Astrocyte (in vitro differentiated cells and primary cell): ENCODE measurements around the gene ZCCHC8. TPM values are rescaled to one million over a fixed set of nuclear protein-coding genes. Genes with fewer than 3 reads are reported as not detected.

Source experiments
- DNase-seq: peaks from one replicate; pipeline ENCODE4 v3.0.0-alpha.2; 2010; ENCODE audit warnings: low read depth
- FAIRE-seq: peaks from 2 replicates; lab custom pipeline; 2011; peaks lifted over from hg19 to GRCh38; lab: Jason Lieb, UNC
- H2AFZ ChIP-seq: 2 replicates; pipeline ENCODE4 v1.6.0; 2012; ENCODE audit warnings: low read depth, low read length, inconsistent platforms
- H3K27ac ChIP-seq: 2 replicates; pipeline ENCODE4 v1.5.1; 2011; ENCODE audit warnings: low read depth, low read length, inconsistent platforms
- H3K27me3 ChIP-seq: 2 replicates; pipeline ENCODE4 v1.6.0; 2011; ENCODE audit warnings: low read length, inconsistent platforms; ENCODE audit not compliant: insufficient read depth
- H3K36me3 ChIP-seq: 2 replicates; pipeline ENCODE4 v1.5.1; 2011; ENCODE audit warnings: low read length, inconsistent platforms; ENCODE audit not compliant: insufficient read depth
- H3K4me1 ChIP-seq: 2 replicates; pipeline ENCODE4 v1.5.1; 2011; ENCODE audit warnings: low read length, inconsistent platforms; ENCODE audit not compliant: insufficient read depth
- H3K4me2 ChIP-seq: 2 replicates; pipeline ENCODE4 v1.6.0; 2012; ENCODE audit warnings: low read length, inconsistent platforms
- H3K4me3 ChIP-seq: 2 replicates; pipeline ENCODE4 v1.5.1; 2011; ENCODE audit warnings: low read depth, mild to moderate bottlenecking, low read length, inconsistent platforms; ENCODE audit not compliant: insufficient read depth
- H3K79me2 ChIP-seq: 2 replicates; pipeline ENCODE4 v1.6.0; 2012; ENCODE audit warnings: mild to moderate bottlenecking, low read length, inconsistent platforms; ENCODE audit not compliant: insufficient read depth
- H3K9ac ChIP-seq: 2 replicates; pipeline ENCODE4 v1.6.0; 2012; ENCODE audit warnings: mild to moderate bottlenecking, low read length, inconsistent platforms
- H3K9me3 ChIP-seq: 2 replicates; pipeline ENCODE4 v1.5.1; 2012; ENCODE audit warnings: low read depth, mild to moderate bottlenecking, low read length, inconsistent platforms; ENCODE audit not compliant: insufficient read depth
- H4K20me1 ChIP-seq: 2 replicates; pipeline ENCODE4 v1.6.0; 2012; ENCODE audit warnings: low read length, inconsistent platforms; ENCODE audit not compliant: insufficient read depth
- H3K27ac Mint-ChIP-seq: one replicate; pipeline ENCODE4 v1.8.0; 2021; ENCODE audit warnings: mild to moderate bottlenecking, mixed read lengths; ENCODE audit not compliant: unreplicated experiment
- H3K27me3 Mint-ChIP-seq: one replicate; pipeline ENCODE4 v1.8.0; 2021; ENCODE audit warnings: low read depth, mixed read lengths; ENCODE audit not compliant: unreplicated experiment
- H3K36me3 Mint-ChIP-seq: one replicate; pipeline ENCODE4 v1.8.0; 2021; ENCODE audit warnings: low read depth, mixed read lengths; ENCODE audit not compliant: unreplicated experiment
- H3K4me1 Mint-ChIP-seq: one replicate; pipeline ENCODE4 v1.8.0; 2021; ENCODE audit warnings: low read depth, mixed read lengths; ENCODE audit not compliant: unreplicated experiment
- H3K4me3 Mint-ChIP-seq: one replicate; pipeline ENCODE4 v1.8.0; 2021; ENCODE audit warnings: mild to moderate bottlenecking, moderate library complexity, mixed read lengths; ENCODE audit not compliant: unreplicated experiment
- H3K9me3 Mint-ChIP-seq: one replicate; pipeline ENCODE4 v1.8.0; 2021; ENCODE audit warnings: mild to moderate bottlenecking, mixed read lengths; ENCODE audit not compliant: unreplicated experiment
- CTCF ChIP-seq: IDR thresholded peaks from 2 replicates; pipeline ENCODE4 v1.5.1; 2011; ENCODE audit warnings: low read depth, mild to moderate bottlenecking, inconsistent platforms, low read length, moderate library complexity; ENCODE audit not compliant: insufficient read depth
- EZH2 ChIP-seq: IDR thresholded peaks from 2 replicates; pipeline ENCODE4 v1.6.1; 2012; ENCODE audit warnings: mild to moderate bottlenecking, low read length, inconsistent platforms; ENCODE audit not compliant: insufficient read depth
- total RNA-seq: library from RNA; stranded (reverse); gene quantifications from 2 replicates; pipeline ENCODE4 v1.2.1, GENCODE V29; 2021

The ZCCHC8 gene
- total RNA-seq, 1 donor from 2014 or later, result 25.3 TPM

- no peak overlapping the region for H3K4me3 Mint-ChIP-seq
- no peaks in the 10 kb centered on the region for H3K36me3 Mint-ChIP-seq
- no peak overlapping the region for H3K4me2 ChIP-seq
- no peaks in the 10 kb centered on the region for H4K20me1 ChIP-seq
- no peak overlapping the region for H3K4me3 ChIP-seq
- TF ChIP-seq EZH2 (no peak), CTCF (no peak)
- H3K27me3 Mint-ChIP-seq, result no peaks in the 10 kb centered on the region
- H3K79me2 ChIP-seq, result no peaks in the 10 kb centered on the region
- H3K27me3 ChIP-seq, result no peaks in the 10 kb centered on the region
- H3K36me3 ChIP-seq, result no peaks in the 10 kb centered on the region
- no peak overlapping the region for H3K27ac ChIP-seq
- H2AFZ ChIP-seq, result no peak overlapping the region
- peaks cover 4% of the 10 kb centered on the region for H3K4me1 Mint-ChIP-seq
- no peak for DNase-seq
- no peak overlapping the region for H3K27ac Mint-ChIP-seq
- no peaks in the 10 kb centered on the region for H3K9me3 ChIP-seq
- peaks cover 11% of the 10 kb centered on the region for H3K4me1 ChIP-seq
- no peak overlapping the region for H3K9ac ChIP-seq
- no peak for FAIRE-seq
- H3K9me3 Mint-ChIP-seq, result no peaks in the 10 kb centered on the region
Measured at GRCh38 chr12:122427403-122427802, 73.3 kb downstream of the ZCCHC8 start.

DNA sequence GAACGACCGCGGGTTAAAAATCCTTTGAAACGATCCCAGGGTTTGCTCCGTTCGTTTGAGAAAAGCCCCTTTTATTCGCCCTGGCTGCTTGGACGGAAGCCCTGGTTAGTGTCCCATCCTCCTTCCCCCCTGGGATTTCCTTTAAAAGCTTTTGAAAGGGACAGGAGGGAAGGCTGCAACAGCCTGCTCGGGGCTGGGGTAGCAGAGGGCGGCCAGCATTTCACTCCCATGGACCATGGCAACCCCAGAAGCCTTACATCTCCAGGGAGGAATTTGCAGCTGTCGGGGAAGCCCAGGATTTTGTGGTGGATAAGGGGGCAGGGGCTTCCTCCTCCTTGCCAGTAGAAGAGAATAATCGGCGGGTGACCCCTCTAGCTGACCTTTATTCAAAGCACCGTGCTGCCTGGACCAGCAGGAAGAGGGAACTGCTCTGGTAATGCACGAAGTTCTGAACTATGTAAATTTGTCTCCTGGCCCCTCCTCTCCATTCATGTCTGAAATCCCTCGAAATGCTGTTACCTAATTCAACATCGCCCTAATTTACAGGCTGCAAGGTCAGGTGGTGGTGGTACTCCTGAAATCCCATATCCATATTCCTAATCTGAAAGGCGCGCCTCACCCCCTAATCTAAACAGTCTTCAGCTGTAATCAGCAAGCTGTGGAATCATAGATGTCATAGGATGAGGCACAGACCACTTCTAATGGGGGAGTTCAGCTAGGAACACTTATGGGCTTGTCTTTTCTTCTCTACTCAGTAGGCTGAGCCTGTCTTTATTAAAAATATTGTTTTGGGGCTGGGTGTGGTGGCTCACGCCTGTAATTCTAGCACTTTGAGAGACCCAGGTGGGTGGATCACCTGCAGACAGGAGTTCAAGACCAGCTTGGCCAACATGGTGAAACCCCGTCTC is 77.2 kb downstream of the ZCCHC8 start:
- no peaks in the 10 kb centered on the region for H3K27me3 ChIP-seq
- TF ChIP-seq CTCF (no peak), EZH2 (no peak)
- H3K79me2 ChIP-seq, result peaks cover 35% of the 10 kb centered on the region
- peak overlapping the region; percentile 97 for H3K9ac ChIP-seq
- H3K4me2 ChIP-seq, result peak overlapping the region; percentile 97
- peak overlapping the region; percentile 76 for H3K4me3 ChIP-seq
- Mint-ChIP-seq H3K9me3 (no peaks in the 10 kb centered on the region), H3K4me3 (peak overlapping the region; percentile 90), H3K27me3 (no peaks in the 10 kb centered on the region), H3K36me3 (no peaks in the 10 kb centered on the region), H3K4me1 (peaks cover 11% of the 10 kb centered on the region), H3K27ac (peak overlapping the region; percentile 96)
- H4K20me1 ChIP-seq, result peaks cover 27% of the 10 kb centered on the region
- DNase-seq (peak; percentile 49), FAIRE-seq (no peak)
- H3K9me3 ChIP-seq, result no peaks in the 10 kb centered on the region
- peak overlapping the region; percentile 91 for H3K27ac ChIP-seq
- H3K4me1 ChIP-seq, result peaks cover 19% of the 10 kb centered on the region
- H2AFZ ChIP-seq, result peak overlapping the region; percentile 92
- no peaks in the 10 kb centered on the region for H3K36me3 ChIP-seq
